Gastroesophageal sphincter (tissue), 4 donors: Measurements from ENCODE around the gene BCL2L14. TPM values are rescaled to one million over a fixed set of nuclear protein-coding genes. Genes with fewer than 3 reads are reported as not detected.
"Not testable (repeated sequence)": the region's sequence is repeated elsewhere in the genome, so short reads cannot be mapped to it uniquely, and the experiment has no call there.

Experiments used
- ATAC-seq: fragments of 150-250 bp; one replicate; pipeline ENCODE4 v1.9.1; 2016; ENCODE audit warnings: mild to moderate bottlenecking, moderate library complexity
- H3K27ac ChIP-seq, 4 donors: fragments of 200-600 bp; sonication (generic) in 3 of 4; 1 replicate in 3 of 4; 2 replicates in 1 of 4; pipeline ENCODE4 v1.5.1; 2016 to 2019
- H3K27me3 ChIP-seq: fragments of 200-600 bp; sonication (generic); one replicate; pipeline ENCODE4 v1.5.1; 2019
- H3K36me3 ChIP-seq, 2 donors: fragments of 200-600 bp; sonication (generic); one replicate each; pipeline ENCODE4 v1.5.1; 2019; ENCODE audit warnings: control low read depth in 1 of 2
- H3K4me1 ChIP-seq, 3 donors: fragments of 200-600 bp; sonication (generic); 1 replicate in 2 of 3; 2 replicates in 1 of 3; pipeline ENCODE4 v1.5.1; 2016 to 2019; ENCODE audit warnings: control low read depth in 2 of 3
- H3K4me3 ChIP-seq, 2 donors: fragments of 200-600 bp; sonication (generic); one replicate each; pipeline ENCODE4 v1.5.1; 2019; ENCODE audit warnings: mild to moderate bottlenecking in 1 of 2, moderate library complexity in 1 of 2
- H3K9me3 ChIP-seq, 3 donors: fragments of 200-600 bp; sonication (generic); one replicate each; pipeline ENCODE4 v1.5.1; 2017 to 2019; ENCODE audit warnings: control low read depth in 2 of 3
- EP300 ChIP-seq: sonication (generic); formaldehyde crosslinking; IDR thresholded peaks from one replicate; pipeline ENCODE4 v1.6.1; 2017; ENCODE audit warnings: antibody characterized with exemption, mild to moderate bottlenecking
- POLR2A ChIP-seq, 2 donors: fragments of 450-650 bp; IDR thresholded peaks; one replicate each; pipeline ENCODE4 v1.6.1; 2017; ENCODE audit warnings: antibody characterized with exemption in 2 of 2, mild to moderate bottlenecking in 2 of 2, moderate library complexity in 1 of 2
- POLR2AphosphoS5 ChIP-seq: sonication (generic); formaldehyde crosslinking; IDR thresholded peaks from one replicate; pipeline ENCODE4 v1.6.1; 2017; ENCODE audit warnings: antibody characterized with exemption
- WGBS, 2 donors: methylation state at CpG; one replicate each; pipeline ENCODE4 v1.1.5; 2018; ENCODE audit warnings: low coverage in 1 of 2; 5-methylcytosine and 5-hydroxymethylcytosine counted together
- total RNA-seq, 4 donors: library from RNA; depleted of rRNA; stranded (reverse); fragments of >200 nt; gene quantifications; one replicate each; pipeline ENCODE4 v1.1.0, GENCODE V29; 2016
- TF ChIP-seq, protein P1 (sequence below), 4 experiments: fragments of 200-600 bp in 2 of 4; fragments of 450-650 bp in 2 of 4; sonication (generic) in 1 of 4; IDR thresholded peaks; one replicate each; pipeline ENCODE4 v1.5.1; 2017 to 2019; ENCODE audit warnings: antibody characterized with exemption in 4 of 4, mild to moderate bottlenecking in 2 of 4, moderate library complexity in 2 of 4

The BCL2L14 gene
- total RNA-seq, 4 donors from 2014 or later: 1.2 TPM; not detected in 3

DNA sequence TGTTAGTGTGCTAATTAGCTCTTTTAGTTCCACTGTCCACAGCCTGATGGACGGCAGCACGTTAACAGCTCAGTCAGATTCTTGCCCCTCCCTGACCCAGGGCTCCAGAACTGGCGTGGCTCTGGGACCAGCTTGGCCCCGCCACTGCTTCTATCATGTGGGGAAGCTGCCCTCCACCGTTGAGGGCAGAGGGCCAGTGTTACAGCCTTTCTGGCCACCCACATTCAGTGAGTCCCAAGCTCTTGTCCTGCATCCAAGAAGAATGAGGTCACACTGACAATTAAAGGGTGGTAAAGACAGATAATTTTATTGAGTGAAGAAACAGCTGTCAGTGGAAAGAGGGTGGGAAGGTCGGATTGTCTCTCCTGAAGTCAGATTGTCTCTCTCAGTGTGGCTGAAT is 36.9 kb downstream of the BCL2L14 start:
- Histone ChIP-seq H3K27me3 (no peaks in the 10 kb centered on the region), H3K36me3 (peaks cover 0 to 14% of the 10 kb centered on the region in 2 donors), H3K27ac (no peak overlapping the region), H3K4me1 (no peaks in the 10 kb centered on the region), H3K9me3 (peaks cover 0 to 29% (median 0%) of the 10 kb centered on the region in 3 donors), H3K4me3 (no peak overlapping the region)
- no peak for ATAC-seq
- WGBS, 2 donors: 70% methylated on average over 1 of the region's 6 CpGs; no CpG with 5 or more reads in 1 of the 2 donors
- TF ChIP-seq POLR2AphosphoS5 (no peak), EP300 (no peak)

DNA sequence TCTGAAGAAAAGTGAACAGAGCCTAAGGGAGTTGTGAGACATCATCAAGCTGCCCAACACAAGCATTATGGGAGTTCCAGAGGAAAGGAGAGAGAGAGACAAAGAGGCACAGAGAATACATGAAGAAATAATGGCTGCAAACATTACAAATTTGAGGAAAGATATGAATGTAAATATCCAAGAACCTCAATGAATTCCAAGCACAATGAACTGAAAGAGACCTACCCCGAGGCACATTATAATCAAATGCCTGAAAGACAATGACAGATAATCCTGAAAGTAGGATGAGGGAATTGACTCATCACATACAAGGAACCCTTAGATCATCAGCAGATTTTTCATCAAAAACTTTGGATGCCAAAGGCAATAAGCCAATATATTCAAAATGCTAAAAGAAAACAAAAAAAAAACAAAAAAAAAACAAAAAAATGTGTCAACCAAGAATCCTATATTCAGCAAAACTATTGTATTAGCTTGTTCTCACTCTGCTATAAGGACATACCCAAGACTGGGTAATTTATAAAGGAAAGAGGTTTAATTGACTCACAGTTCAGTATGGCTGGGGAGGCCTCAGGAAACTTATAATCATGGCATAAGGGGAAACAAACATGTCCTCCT is 37.8 kb downstream of the BCL2L14 start:
- no peak overlapping the region for H3K27ac ChIP-seq
- no peaks in the 10 kb centered on the region for H3K27me3 ChIP-seq
- no peaks in the 10 kb centered on the region for H3K4me1 ChIP-seq
- TF ChIP-seq POLR2AphosphoS5 (no peak), POLR2A (IDR thresholded peaks at IDR 0.05) (no peak), EP300 (no peak)
- TF ChIP-seq, protein P1, sequence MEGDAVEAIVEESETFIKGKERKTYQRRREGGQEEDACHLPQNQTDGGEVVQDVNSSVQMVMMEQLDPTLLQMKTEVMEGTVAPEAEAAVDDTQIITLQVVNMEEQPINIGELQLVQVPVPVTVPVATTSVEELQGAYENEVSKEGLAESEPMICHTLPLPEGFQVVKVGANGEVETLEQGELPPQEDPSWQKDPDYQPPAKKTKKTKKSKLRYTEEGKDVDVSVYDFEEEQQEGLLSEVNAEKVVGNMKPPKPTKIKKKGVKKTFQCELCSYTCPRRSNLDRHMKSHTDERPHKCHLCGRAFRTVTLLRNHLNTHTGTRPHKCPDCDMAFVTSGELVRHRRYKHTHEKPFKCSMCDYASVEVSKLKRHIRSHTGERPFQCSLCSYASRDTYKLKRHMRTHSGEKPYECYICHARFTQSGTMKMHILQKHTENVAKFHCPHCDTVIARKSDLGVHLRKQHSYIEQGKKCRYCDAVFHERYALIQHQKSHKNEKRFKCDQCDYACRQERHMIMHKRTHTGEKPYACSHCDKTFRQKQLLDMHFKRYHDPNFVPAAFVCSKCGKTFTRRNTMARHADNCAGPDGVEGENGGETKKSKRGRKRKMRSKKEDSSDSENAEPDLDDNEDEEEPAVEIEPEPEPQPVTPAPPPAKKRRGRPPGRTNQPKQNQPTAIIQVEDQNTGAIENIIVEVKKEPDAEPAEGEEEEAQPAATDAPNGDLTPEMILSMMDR (IDR thresholded peaks at IDR 0.05): no peak
- peaks cover 0 to 20% of the 10 kb centered on the region in 2 donors for H3K36me3 ChIP-seq
- no peak for ATAC-seq
- 100% methylated on average over 1 of the region's 1 CpG for WGBS, 2 donors
- peaks cover 0 to 29% (median 0%) of the 10 kb centered on the region in 3 donors for H3K9me3 ChIP-seq
- no peak overlapping the region for H3K4me3 ChIP-seq

DNA sequence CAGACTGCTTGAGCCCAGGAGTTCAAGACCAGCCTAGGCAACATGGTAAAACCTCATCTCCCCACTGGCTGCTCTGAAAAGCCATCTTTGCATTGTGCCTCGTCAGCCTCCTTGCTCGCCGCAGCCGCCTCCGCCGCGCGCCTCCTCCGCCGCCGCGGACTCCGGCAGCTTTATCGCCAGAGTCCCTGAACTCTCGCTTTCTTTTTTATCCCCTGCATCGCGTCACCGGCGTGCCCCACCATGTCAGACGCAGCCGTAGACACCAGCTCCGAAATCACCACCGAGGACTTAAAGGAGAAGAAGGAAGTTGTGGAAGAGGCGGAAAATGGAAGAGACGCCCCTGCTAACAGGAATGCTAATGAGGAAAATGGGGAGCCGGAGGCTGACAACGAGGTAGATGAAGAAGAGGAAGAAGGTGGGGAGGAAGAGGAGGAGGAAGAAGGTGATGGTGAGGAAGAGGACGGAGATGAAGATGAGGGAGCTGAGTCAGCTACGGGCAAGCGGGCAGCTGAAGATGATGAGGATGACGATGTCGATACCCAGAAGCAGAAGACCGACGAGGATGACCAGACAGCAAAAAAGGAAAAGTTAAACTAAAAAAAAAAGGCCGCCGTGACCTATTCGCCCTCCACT is 40.3 kb downstream of the BCL2L14 start:
- peaks cover 0 to 29% (median 0%) of the 10 kb centered on the region in 3 donors for H3K9me3 ChIP-seq
- H3K4me3 ChIP-seq, H3K27me3 ChIP-seq, H3K4me1 ChIP-seq, H3K27ac ChIP-seq, ATAC-seq: not testable (repeated sequence)
- 84% methylated on average over 20 of the region's 37 CpGs; no CpG with 5 or more reads in 1 of the 2 donors for WGBS, 2 donors
- peaks cover 0 to 20% of the 10 kb centered on the region in 2 donors for H3K36me3 ChIP-seq

DNA sequence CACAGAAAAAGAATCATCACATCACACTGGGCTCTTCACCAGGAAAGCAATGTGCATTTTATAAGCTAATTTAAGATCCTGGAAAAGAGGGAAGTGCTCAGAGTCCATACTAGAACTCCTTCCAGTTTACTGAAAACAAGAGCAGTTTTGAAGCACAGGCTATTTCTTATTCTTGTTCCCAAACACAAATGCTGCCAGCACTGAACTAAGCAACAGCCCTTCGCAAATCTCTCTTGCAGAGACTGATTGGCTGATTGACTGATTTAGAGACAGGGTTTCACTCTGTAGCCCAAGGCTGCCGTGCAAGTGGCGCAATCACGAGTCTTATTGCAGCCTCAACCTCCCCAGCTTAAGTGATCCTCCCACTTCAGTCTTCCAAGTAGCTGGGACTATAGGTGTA is 44.8 kb downstream of the BCL2L14 start:
- H3K9me3 ChIP-seq: no peaks in the 10 kb centered on the region
- H3K27ac ChIP-seq: no peak overlapping the region
- peaks cover 0 to 30% of the 10 kb centered on the region in 2 donors for H3K36me3 ChIP-seq
- no peaks in the 10 kb centered on the region for H3K4me1 ChIP-seq
- ATAC-seq: peak; percentile 48
- no peak for TF ChIP-seq EP300
- no peak for TF ChIP-seq POLR2AphosphoS5
- TF ChIP-seq POLR2A (IDR thresholded peaks at IDR 0.05): no peak
- TF ChIP-seq, protein P1 (IDR thresholded peaks at IDR 0.05): no peak
- no peaks in the 10 kb centered on the region for H3K27me3 ChIP-seq
- 78 to 100% methylated on average over 1 of the region's 4 CpGs for WGBS, 2 donors
- H3K4me3 ChIP-seq: no peak overlapping the region

DNA sequence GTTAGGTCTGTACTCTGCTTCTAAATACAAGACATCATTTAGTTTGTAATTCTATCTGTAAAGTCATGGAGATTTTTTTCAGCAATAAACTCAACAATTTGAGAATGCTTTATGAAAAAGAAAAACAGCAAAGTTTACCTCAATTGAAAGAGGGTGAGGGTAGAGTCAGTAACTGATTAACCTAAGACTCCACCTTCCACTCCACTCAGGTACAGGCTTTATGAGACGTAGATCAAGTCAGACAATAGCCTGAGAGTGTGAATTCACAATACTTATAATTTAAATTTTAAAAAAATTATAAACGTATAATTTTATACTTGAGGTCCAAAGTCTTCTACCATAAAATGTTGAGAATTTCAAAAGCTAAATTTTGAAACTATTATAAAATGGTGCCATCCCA is 45.9 kb downstream of the BCL2L14 start:
- no peaks in the 10 kb centered on the region for H3K4me1 ChIP-seq
- ATAC-seq: no peak
- no peaks in the 10 kb centered on the region for H3K27me3 ChIP-seq
- no peak overlapping the region for H3K27ac ChIP-seq
- H3K36me3 ChIP-seq: peaks cover 0 to 34% of the 10 kb centered on the region in 2 donors
- no peak overlapping the region for H3K4me3 ChIP-seq
- TF ChIP-seq, protein P1 (IDR thresholded peaks at IDR 0.05): no peak
- TF ChIP-seq POLR2A (IDR thresholded peaks at IDR 0.05) (no peak), POLR2AphosphoS5 (no peak), EP300 (no peak)
- no peaks in the 10 kb centered on the region for H3K9me3 ChIP-seq
- WGBS, 2 donors: 86 to 94% methylated on average over 2 of the region's 2 CpGs

DNA sequence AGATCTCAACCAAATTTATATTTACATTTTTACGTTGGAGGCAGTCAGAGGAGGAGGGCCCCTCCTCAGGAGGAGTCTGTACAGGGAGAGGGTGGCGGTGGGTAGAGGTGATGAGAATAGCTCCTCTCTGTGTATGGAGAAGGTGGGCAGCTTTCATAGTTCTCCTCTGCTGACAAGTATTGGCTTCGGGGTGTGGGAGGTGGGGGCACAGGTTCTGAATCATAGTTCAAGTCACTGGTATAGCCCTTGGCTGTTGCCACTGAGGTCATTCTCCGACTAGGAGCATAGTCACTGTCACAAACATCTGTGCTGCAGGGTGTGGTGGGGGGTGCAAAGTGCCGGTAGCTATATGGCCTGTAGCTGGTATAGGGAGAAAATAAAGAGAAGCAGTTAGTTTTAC is 50.3 kb downstream of the BCL2L14 start:
- peaks cover 0 to 58% of the 10 kb centered on the region in 2 donors for H3K36me3 ChIP-seq
- ATAC-seq: no peak
- 70 to 71% methylated on average over 2 to 4 of the region's 5 CpGs for WGBS, 2 donors

More for the DNA sequence above, 50.3 kb downstream of the BCL2L14 start:
- no peak overlapping the region for H3K4me3 ChIP-seq
- TF ChIP-seq POLR2A (IDR thresholded peaks at IDR 0.05) (no peak), POLR2AphosphoS5 (no peak), EP300 (no peak)
- TF ChIP-seq, protein P1 (IDR thresholded peaks at IDR 0.05): no peak
- H3K27ac ChIP-seq: no peak overlapping the region
- no peaks in the 10 kb centered on the region for H3K27me3 ChIP-seq
- peaks cover 0 to 3% (median 0%) of the 10 kb centered on the region in 3 donors for H3K4me1 ChIP-seq
- H3K9me3 ChIP-seq: no peaks in the 10 kb centered on the region
